ENCODE results near the gene GSTM5. TPM values are rescaled to one million over a fixed set of nuclear protein-coding genes. Genes with fewer than 3 reads are reported as not detected.

Gene GSTM5
- total RNA-seq, 1 experiment from 2014 or later, result not detected

GRCh38 chr1:109749221-109749620 is 37.2 kb downstream of the GSTM5 start:
- no peak overlapping the region for H3K56ac ChIP-seq (ENCODE audit: insufficient read length, low read depth, low read length)
- no peak overlapping the region for H3K4ac ChIP-seq (ENCODE audit: low read depth, low read length)
- no peak for TF ChIP-seq CTCF (conservative IDR thresholded peaks at IDR 0.05)
- no peak overlapping the region for H2BK12ac ChIP-seq (ENCODE audit: insufficient read length, low read depth, low read length)
- Mint-ChIP-seq H3K9me3 (peaks cover 18 to 26% of the 10 kb centered on the region in 2 experiments), H3K36me3 (ENCODE audit: insufficient read depth in 1 of 3, low read depth in 3 of 3) (peaks cover 3 to 6% (median 4%) of the 10 kb centered on the region in 3 experiments; a peak in 5 of 7 replicates), H3K27me3 (ENCODE audit: low read depth) (peaks cover 50% of the 10 kb centered on the region), H3K4me3 (no peak overlapping the region), H3K27ac (no peak overlapping the region), H3K4me1 (no peaks in the 10 kb centered on the region)
- no peaks in the 10 kb centered on the region for H3K9me3 ChIP-seq (ENCODE audit: control insufficient read depth, low read depth, low read length)
- H3K4me1 ChIP-seq (ENCODE audit: insufficient read depth, low read length), result no peaks in the 10 kb centered on the region
- no peak overlapping the region for H2AFZ ChIP-seq (ENCODE audit: low read length)
- H3K79me2 ChIP-seq (ENCODE audit: insufficient read depth, low read length), result no peaks in the 10 kb centered on the region
- no peak overlapping the region for H3K18ac ChIP-seq (ENCODE audit: insufficient read length, low read depth, low read length)
- H3K79me1 ChIP-seq (ENCODE audit: insufficient read depth, low read depth, low read length, poor library complexity, severe bottlenecking), result no peaks in the 10 kb centered on the region
- H2BK15ac ChIP-seq (ENCODE audit: low read depth, low read length), result no peak overlapping the region
- no peak overlapping the region for H2AK5ac ChIP-seq (ENCODE audit: insufficient read length, low read length)
- H3K23me2 ChIP-seq (ENCODE audit: insufficient read length, low read depth, low read length, poor library complexity, severe bottlenecking), result no peaks in the 10 kb centered on the region
- H3K27me3 ChIP-seq (ENCODE audit: insufficient read depth, low read length), result no peaks in the 10 kb centered on the region
- H3K14ac ChIP-seq (ENCODE audit: insufficient read depth, low read length), result no peak overlapping the region
- H3K9ac ChIP-seq (ENCODE audit: extremely low read depth, insufficient read length, low read length), result no peak overlapping the region
- H3K4me2 ChIP-seq (ENCODE audit: insufficient read depth, insufficient read length, low read length), result no peak overlapping the region
- DNase-seq, result no peak
- no peak overlapping the region for H3T11ph ChIP-seq (ENCODE audit: low read length)
- no peak overlapping the region for H2BK20ac ChIP-seq (ENCODE audit: low read depth, low read length, poor library complexity, severe bottlenecking)
- H2BK120ac ChIP-seq (ENCODE audit: low read depth, low read length, poor library complexity, severe bottlenecking), result no peak overlapping the region
- no peak overlapping the region for H4K91ac ChIP-seq (ENCODE audit: insufficient read length, low read depth, low read length)
- H2BK5ac ChIP-seq (ENCODE audit: insufficient read length, low read length), result no peak overlapping the region
- H4K20me1 ChIP-seq (ENCODE audit: control insufficient read depth, insufficient read depth, insufficient read length), result no peaks in the 10 kb centered on the region
- no peak overlapping the region for H4K5ac ChIP-seq (ENCODE audit: insufficient read length, low read depth, low read length)
- H4K8ac ChIP-seq (replicated peaks; ENCODE audit: insufficient read length, low read depth, low read length), result no peak overlapping the region
- no peak overlapping the region for H3K27ac ChIP-seq (ENCODE audit: insufficient read length, low read depth, low read length)
- no peak overlapping the region for H3K23ac ChIP-seq (ENCODE audit: insufficient read length, low read depth, low read length)

Data from H9 (cell line).